Panc1 (cell line): Measurements from ENCODE around the gene WWTR1. TPM values are rescaled to one million over a fixed set of nuclear protein-coding genes. Genes with fewer than 3 reads are reported as not detected.

ENCODE experiments used
- ATAC-seq: fragments of 200-7000 bp; cut with Tn5 transposase; 2 replicates; pipeline ENCODE4 v1.9.1; 2020; ENCODE audit warnings: mild to moderate bottlenecking, moderate library complexity
- BruUV-seq: library from RNA; stranded (reverse); fragments of 400-500 nt; replicated peaks from 2 replicates; lab custom pipeline; 2021; lab: Mats Ljungman, UMichigan
- CTCF ChIA-PET: fragments of 300-600 bp; sonication (Branson Sonifier 250); formaldehyde crosslinking; loops from one replicate; lab custom pipeline; 2022; ENCODE audit warnings: antibody characterized with exemption; lab: Charles Lee
- POLR2A ChIA-PET: fragments of 300-600 bp; sonication (Branson Sonifier 250); formaldehyde crosslinking; loops from one replicate; lab custom pipeline; 2022; ENCODE audit warnings: antibody characterized with exemption; lab: Charles Lee
- DNase-seq: peaks from one replicate; pipeline ENCODE4 v3.0.0-alpha.2; 2010; ENCODE audit warnings: low read depth, low spot score
- H3K27ac ChIP-seq: 2 replicates; pipeline ENCODE4 v1.5.1; 2011; ENCODE audit warnings: mild to moderate bottlenecking, low read length, inconsistent platforms
- H3K27me3 ChIP-seq: fragments of 200-500 bp; sonication (Bioruptor generic); 2 replicates; pipeline ENCODE4 v1.6.0; 2014; ENCODE audit warnings: low read length, inconsistent platforms; ENCODE audit not compliant: control insufficient read depth, insufficient read depth
- H3K36me3 ChIP-seq: fragments of 200-500 bp; sonication (Bioruptor generic); 2 replicates; pipeline ENCODE4 v1.5.1; 2014; ENCODE audit warnings: inconsistent platforms, mild to moderate bottlenecking, low read length, moderate library complexity; ENCODE audit not compliant: control insufficient read depth, insufficient read depth
- H3K4me1 ChIP-seq: 2 replicates; pipeline ENCODE4 v1.5.1; 2011; ENCODE audit warnings: inconsistent platforms, mild to moderate bottlenecking, low read length, moderate library complexity; ENCODE audit not compliant: control insufficient read depth, insufficient read depth
- H3K4me3 ChIP-seq, 2 experiments: 2 replicates each; pipeline ENCODE4 v1.5.1; 2011 to 2012; ENCODE audit warnings: low read depth in 2 of 2, low read length in 2 of 2, mild to moderate bottlenecking in 2 of 2, inconsistent platforms in 1 of 2, moderate library complexity in 1 of 2
- H3K9me3 ChIP-seq: fragments of 200-500 bp; sonication (Bioruptor generic); 2 replicates; pipeline ENCODE4 v1.5.1; 2014; ENCODE audit warnings: low read depth, mild to moderate bottlenecking, inconsistent platforms, low read length, moderate library complexity; ENCODE audit not compliant: control insufficient read depth, insufficient read depth
- POLR2AphosphoS5 ChIP-seq: IDR thresholded peaks from 2 replicates; pipeline ENCODE4 v1.6.1; 2012; ENCODE audit warnings: mild to moderate bottlenecking, low read depth, low read length, moderate library complexity
- REST ChIP-seq, 2 experiments: IDR thresholded peaks; 2 replicates each; pipeline ENCODE4 v1.6.1; 2011 to 2012; ENCODE audit warnings: low read depth in 2 of 2, control low read depth in 1 of 2, low read length in 1 of 2, mild to moderate bottlenecking in 1 of 2, moderate library complexity in 1 of 2; ENCODE audit not compliant: insufficient read depth in 1 of 2
- SIN3A ChIP-seq: IDR thresholded peaks from 2 replicates; pipeline ENCODE4 v1.6.1; 2012; ENCODE audit warnings: low read depth, mild to moderate bottlenecking, low read length, moderate library complexity, borderline replicate concordance; ENCODE audit not compliant: insufficient read depth
- in situ Hi-C: cut with HindIII; loops from 2 replicates; pipeline ENCODE4 v1.10.0; 2016; ENCODE audit warnings: low sequenced_read_pairs, low pct_unique_long_range_greater_than_20kb
- intact Hi-C: fragments of 100-400 bp; cut with micrococcal nuclease; formaldehyde crosslinking; loops from one replicate; pipeline ENCODE4 v1.10.0; 2022; ENCODE audit not compliant: unreplicated experiment
- total RNA-seq: library from RNA; stranded (reverse); gene quantifications from one replicate; pipeline ENCODE4 v1.2.1, GENCODE V29; 2021; ENCODE audit not compliant: unreplicated experiment
- TF ChIP-seq, protein P1 (sequence below): fragments of 450-650 bp; IDR thresholded peaks from 2 replicates; pipeline ENCODE4 v1.5.1; 2017; ENCODE audit warnings: mild to moderate bottlenecking

Gene WWTR1
- total RNA-seq, 1 experiment from 2014 or later, result 298 TPM

- Histone ChIP-seq H3K9me3 (no peaks in the 10 kb centered on the region), H3K4me1 (peaks cover 37% of the 10 kb centered on the region), H3K4me3 (peak overlapping the region; percentile 85 to 87), H3K36me3 (peaks cover 8% of the 10 kb centered on the region; the same call in 1 of the 2 replicates), H3K27me3 (no peaks in the 10 kb centered on the region), H3K27ac (peak overlapping the region; percentile 91)
- in situ Hi-C loops (no loop called here), intact Hi-C loops (loop anchor here (2.0 to 10.0 kb wide), 3 partner anchors 58 to 114 kb away; no protein-coding TSS in a partner anchor)
- TF ChIP-seq, protein P1, sequence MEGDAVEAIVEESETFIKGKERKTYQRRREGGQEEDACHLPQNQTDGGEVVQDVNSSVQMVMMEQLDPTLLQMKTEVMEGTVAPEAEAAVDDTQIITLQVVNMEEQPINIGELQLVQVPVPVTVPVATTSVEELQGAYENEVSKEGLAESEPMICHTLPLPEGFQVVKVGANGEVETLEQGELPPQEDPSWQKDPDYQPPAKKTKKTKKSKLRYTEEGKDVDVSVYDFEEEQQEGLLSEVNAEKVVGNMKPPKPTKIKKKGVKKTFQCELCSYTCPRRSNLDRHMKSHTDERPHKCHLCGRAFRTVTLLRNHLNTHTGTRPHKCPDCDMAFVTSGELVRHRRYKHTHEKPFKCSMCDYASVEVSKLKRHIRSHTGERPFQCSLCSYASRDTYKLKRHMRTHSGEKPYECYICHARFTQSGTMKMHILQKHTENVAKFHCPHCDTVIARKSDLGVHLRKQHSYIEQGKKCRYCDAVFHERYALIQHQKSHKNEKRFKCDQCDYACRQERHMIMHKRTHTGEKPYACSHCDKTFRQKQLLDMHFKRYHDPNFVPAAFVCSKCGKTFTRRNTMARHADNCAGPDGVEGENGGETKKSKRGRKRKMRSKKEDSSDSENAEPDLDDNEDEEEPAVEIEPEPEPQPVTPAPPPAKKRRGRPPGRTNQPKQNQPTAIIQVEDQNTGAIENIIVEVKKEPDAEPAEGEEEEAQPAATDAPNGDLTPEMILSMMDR, result no peak
- TF ChIP-seq POLR2AphosphoS5 (peak; percentile 16; the same call in 1 of the 2 replicates), REST (IDR thresholded peaks at IDR 0.05; ENCODE audit: insufficient read depth in 1 of 2, low read depth in 2 of 2, low read length in 1 of 2) (no peak)
- ChIA-PET POLR2A (interaction anchor here (0.6 to 1.5 kb wide), 7 partner anchors 23 to 151 kb away, joined by 3 to 7 read pairs (median 6); no protein-coding TSS in a partner anchor), CTCF (interaction anchor here (0.5 to 1.7 kb wide), 5 partner anchors 61 to 538 kb away, joined by 3 to 8 read pairs (median 4); no protein-coding TSS in a partner anchor)
- TSS peak; percentile 89 for BruUV-seq
- no peak for DNase-seq
- ATAC-seq, result peak; percentile 4; the same call in 1 of the 2 replicates
Measured at GRCh38 chr3:149658744-149659497, 1.1 kb upstream of the WWTR1 start.

DNA sequence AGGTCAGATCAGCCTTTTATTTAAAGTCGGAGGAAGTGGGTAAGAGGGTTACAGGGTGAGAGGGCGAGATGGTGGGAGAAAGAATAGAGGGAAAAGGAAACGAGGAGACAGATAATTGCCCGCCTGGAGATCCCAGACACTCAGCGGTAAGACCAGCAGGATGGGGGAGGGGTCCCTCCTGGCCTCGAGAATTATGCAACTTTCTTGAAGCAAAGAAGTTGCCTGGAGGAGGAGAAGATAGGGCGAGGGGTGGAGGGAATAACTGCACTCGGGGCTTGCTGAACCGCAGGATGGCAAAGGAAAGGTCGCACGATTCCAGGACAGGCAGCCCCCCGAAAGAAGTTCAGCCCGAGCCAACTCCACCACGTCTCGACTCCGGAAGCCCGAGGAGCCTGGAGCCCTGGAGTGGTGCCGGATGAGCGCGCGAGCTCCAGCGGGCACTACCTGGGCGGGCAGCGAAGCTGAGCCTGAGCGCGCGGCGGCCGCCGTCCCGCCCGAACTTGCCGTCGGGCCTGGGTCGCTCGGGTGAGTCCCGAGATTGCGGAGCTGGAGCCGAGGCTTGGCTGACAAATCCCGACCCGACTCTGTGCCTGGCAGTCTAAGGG is 402 bp downstream of the WWTR1 start:
- Histone ChIP-seq H3K4me3 (peak overlapping the region; percentile 85 to 87), H3K36me3 (peaks cover 20% of the 10 kb centered on the region; the same call in 1 of the 2 replicates), H3K27me3 (no peaks in the 10 kb centered on the region), H3K4me1 (peaks cover 48% of the 10 kb centered on the region), H3K27ac (peak overlapping the region; percentile 91), H3K9me3 (no peaks in the 10 kb centered on the region)
- ATAC-seq (peak; percentile 46), DNase-seq (no peak)
- TF ChIP-seq REST (IDR thresholded peaks at IDR 0.05; ENCODE audit: insufficient read depth in 1 of 2, low read depth in 2 of 2, low read length in 1 of 2) (no peak), SIN3A (no peak), POLR2AphosphoS5 (no peak)
- TF ChIP-seq, protein P1, result no peak
- POLR2A ChIA-PET, result interaction anchor here (0.6 to 1.5 kb wide), 14 partner anchors 8 to 691 kb away, joined by 3 to 7 read pairs (median 4); no protein-coding TSS in a partner anchor
- CTCF ChIA-PET, result interaction anchor here (1.7 kb wide), 1 partner anchor 151 kb away, joined by 8 read pairs; no protein-coding TSS in a partner anchor
- BruUV-seq, result no TSS peak
- intact Hi-C loops, result loop anchor here (5.0 to 10.0 kb wide), 2 partner anchors 85 to 113 kb away; no protein-coding TSS in a partner anchor
- in situ Hi-C loops, result no loop called here
